HFF-Myc (cell line): ENCODE measurements around the gene CCN5.

Experiments used
- DNase-seq: peaks from one replicate; pipeline ENCODE4 v3.0.0-alpha.2; 2011; ENCODE audit warnings: low read depth; ENCODE audit errors: extremely low read depth
- H3K4me3 ChIP-seq: replicated peaks from 2 replicates; pipeline ENCODE4 v1.5.1; 2011; ENCODE audit warnings: low read depth, mild to moderate bottlenecking, control low read depth, low read length
- TF ChIP-seq, protein P1 (sequence below): IDR thresholded peaks from 2 replicates; pipeline ENCODE4 v1.5.1; 2012; ENCODE audit warnings: mild to moderate bottlenecking, low read depth, low read length, control low read depth; ENCODE audit errors: missing control alignments

The CCN5 gene

DNA sequence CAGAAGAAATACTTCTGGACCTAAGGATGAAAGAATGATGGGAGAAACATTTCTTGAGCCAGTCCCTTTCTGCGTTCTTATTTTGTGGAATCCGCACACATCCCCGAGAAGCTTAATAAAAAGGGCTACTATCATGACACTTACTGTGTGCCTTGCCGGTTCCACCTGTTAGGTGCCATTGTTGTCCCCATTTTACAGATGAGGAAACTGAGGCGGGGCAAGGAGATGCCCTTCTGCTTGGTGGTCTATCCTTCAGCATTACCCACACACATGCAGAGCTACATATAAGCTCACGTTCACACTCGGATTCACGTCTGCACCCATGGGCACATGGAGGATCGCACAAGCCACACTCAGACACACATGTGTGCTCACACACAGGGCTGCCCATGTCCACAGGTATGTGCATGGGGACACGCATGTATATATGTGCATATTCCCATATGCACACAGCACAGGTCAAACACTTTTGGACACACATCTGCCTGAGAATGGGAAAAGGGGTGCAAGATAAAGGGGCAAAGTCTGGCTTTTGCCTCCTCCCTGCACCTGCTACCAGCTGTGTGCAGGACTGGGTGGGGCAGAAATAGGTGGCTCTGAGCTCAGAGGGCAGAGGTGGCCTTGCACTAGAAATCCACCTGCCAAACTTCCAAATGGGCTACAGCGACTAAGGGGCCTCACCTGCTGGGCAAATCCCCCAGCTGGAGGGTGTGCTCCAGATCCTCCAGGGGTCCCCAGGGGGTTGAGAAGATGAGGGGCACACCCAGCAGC lies 33.2 kb upstream of the CCN5 start:
- no peak overlapping the region for H3K4me3 ChIP-seq
- TF ChIP-seq, protein P1, sequence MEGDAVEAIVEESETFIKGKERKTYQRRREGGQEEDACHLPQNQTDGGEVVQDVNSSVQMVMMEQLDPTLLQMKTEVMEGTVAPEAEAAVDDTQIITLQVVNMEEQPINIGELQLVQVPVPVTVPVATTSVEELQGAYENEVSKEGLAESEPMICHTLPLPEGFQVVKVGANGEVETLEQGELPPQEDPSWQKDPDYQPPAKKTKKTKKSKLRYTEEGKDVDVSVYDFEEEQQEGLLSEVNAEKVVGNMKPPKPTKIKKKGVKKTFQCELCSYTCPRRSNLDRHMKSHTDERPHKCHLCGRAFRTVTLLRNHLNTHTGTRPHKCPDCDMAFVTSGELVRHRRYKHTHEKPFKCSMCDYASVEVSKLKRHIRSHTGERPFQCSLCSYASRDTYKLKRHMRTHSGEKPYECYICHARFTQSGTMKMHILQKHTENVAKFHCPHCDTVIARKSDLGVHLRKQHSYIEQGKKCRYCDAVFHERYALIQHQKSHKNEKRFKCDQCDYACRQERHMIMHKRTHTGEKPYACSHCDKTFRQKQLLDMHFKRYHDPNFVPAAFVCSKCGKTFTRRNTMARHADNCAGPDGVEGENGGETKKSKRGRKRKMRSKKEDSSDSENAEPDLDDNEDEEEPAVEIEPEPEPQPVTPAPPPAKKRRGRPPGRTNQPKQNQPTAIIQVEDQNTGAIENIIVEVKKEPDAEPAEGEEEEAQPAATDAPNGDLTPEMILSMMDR: no peak
- no peak for DNase-seq

DNA sequence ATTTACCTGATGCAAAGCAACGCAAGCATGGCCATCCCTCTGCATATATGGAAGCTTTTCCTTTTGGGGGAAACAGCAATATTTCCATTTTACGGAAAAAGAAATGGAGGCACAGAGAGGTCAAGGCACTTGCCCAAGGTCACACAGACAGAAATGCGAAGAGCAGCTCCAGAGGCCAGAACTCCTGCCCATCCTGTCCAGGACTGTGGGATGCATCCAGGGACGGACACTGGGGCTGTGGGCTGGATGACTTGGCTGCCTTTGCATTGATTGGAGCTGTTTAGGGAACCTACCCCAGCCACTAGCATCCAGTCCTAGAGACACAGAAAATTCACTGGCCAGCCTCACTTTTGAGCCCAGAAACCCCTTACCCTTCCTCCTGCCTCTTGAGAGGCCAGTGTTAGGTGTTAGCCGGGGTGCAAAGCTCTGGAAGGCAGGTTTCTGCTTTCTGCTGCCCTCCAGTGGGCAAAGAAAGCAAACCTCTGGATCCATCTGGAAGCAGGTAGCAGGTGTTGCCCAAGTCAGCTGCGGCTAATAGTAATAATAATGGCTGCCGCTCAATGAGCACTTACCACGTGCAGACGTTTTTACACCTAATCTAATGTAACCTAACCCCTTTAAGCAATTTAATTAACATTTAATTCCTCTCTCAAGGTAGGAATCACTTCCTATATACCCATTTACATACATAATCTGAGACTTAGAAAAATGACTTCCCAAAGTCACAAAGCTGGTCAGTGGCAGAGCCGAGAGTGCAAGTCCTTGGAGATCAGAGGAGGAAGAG lies 31.7 kb upstream of the CCN5 start:
- TF ChIP-seq, protein P1: peak; percentile 83

DNA sequence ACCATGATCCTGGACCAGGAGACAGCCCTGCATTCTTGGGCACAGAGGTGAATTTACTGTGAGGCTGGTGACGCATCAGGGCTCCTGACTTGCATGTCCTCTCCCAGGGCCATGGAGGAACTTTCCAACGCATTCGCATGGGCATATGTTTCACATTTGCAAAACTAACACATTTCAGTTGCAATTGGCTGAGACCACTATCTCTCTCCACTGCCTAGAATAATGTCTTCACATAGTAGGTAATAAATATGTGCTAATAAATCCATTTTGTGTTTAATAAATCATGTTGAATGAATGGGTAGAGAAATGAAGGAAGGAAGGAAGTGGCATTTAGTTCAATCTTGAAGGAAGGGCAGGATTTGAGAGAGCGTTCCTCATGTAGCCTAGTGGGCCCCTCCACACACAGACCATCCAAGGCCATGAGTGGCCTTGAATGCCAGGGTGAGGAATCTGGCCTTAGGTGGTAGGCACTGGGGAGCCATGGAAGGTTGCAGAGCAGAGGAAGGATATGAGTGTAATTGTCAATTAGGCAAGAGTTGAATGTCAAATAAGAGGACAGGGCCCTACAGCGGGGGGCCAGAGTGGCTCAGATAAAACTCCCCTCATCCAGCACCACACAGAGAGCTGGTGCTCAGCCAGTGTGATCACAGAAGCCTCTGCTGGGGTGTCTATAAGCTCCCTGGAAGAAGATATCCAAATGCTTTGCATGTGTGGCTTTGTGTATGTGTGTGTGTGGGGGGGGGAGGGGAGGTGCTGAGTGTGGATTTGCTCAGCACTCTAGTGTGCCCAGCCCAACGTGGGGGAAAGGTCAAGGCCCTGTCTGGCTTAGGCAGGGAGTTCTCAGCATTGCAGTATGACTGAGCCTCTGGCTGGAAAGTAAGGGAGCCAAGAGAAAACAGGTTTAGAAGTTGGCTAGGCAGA lies 30.9 kb upstream of the CCN5 start:
- DNase-seq: no peak
- TF ChIP-seq, protein P1: no peak
- H3K4me3 ChIP-seq: no peak overlapping the region

More for the DNA sequence above, 31.7 kb upstream of the CCN5 start:
- H3K4me3 ChIP-seq: no peak overlapping the region
- no peak for DNase-seq

DNA sequence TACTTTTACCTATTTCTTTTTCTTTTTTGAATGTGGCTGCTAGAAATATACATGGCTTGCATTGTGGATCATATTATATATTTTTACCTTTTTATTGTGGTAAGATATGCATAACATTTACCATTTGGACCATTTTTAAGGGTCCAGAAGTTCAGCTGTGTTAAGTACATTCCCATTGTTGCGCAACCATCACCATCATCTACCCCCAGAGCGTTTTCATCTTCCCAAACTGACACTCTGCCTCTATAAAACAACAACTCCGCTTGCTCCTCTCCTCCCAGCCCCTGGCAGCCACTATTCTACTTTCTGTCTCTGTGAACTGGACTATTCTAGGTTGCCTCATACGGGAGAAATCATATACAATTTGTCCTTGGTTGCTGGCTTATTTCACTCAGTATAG lies 28.2 kb upstream of the CCN5 start:
- no peak overlapping the region for H3K4me3 ChIP-seq
- TF ChIP-seq, protein P1: no peak
- DNase-seq: no peak

- H3K4me3 ChIP-seq: no peak overlapping the region
- no peak for DNase-seq
- TF ChIP-seq, protein P1: no peak
Measured at GRCh38 chr20:44688053-44688625, 27.0 kb upstream of the CCN5 start.

DNA sequence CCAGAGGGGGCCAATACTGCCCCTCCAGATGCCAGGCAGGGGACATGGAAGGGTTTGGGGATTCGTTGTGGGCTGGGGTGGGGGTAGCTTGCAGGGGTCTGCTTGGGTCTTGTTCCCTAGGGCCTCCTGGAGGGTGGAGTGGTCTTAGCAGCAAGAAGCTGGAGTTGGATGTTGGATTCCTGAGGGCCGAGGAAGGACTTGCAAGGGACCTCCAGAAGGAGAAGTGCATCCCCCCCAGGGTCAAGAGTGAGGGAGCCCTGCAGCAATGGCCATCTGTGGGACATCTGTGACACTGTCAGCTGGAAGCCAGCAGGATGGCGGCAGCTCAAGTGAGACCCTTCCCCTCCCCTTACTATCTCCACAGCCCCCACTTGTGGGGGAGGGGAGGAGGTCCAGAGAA lies 25.4 kb upstream of the CCN5 start:
- no peak overlapping the region for H3K4me3 ChIP-seq
- TF ChIP-seq, protein P1: no peak
- no peak for DNase-seq
